8988T (cell line): Measurements from ENCODE around the gene KANK2.
"Not testable (repeated sequence)": the region's sequence is repeated elsewhere in the genome, so short reads cannot be mapped to it uniquely, and the experiment has no call there.

Experiments
- DNase-seq: peaks from one replicate; pipeline ENCODE4 v3.0.0; 2011

KANK2 gene

GRCh38 chr19:11195681-11196080 lies 1.7 kb downstream of the KANK2 start:
- no peak for DNase-seq

- no peak for DNase-seq
Measured at GRCh38 chr19:11194656-11195558, 2.4 kb downstream of the KANK2 start.

- DNase-seq, result no peak
Measured at GRCh38 chr19:11194173-11194572, 3.2 kb downstream of the KANK2 start.

GRCh38 chr19:11192957-11193939 lies 4.1 kb downstream of the KANK2 start:
- no peak for DNase-seq

- DNase-seq, result no peak
Measured at GRCh38 chr19:11191934-11192333, 5.4 kb downstream of the KANK2 start.

GRCh38 chr19:11191273-11191755 lies 6.0 kb downstream of the KANK2 start:
- peak; percentile 74 for DNase-seq

GRCh38 chr19:11190501-11190900 lies 6.8 kb downstream of the KANK2 start:
- DNase-seq, result no peak

GRCh38 chr19:11187441-11187840 lies 9.9 kb downstream of the KANK2 start:
- no peak for DNase-seq

GRCh38 chr19:11182994-11183393 lies 14.4 kb downstream of the KANK2 start:
- DNase-seq, result no peak

GRCh38 chr19:11181488-11181887 lies 15.9 kb downstream of the KANK2 start:
- DNase-seq, result no peak

- not testable (repeated sequence) for DNase-seq
Measured at GRCh38 chr19:11180975-11181374, 16.4 kb downstream of the KANK2 start.

- no peak for DNase-seq
Measured at GRCh38 chr19:11180346-11180745, 17.0 kb downstream of the KANK2 start.

- DNase-seq, result no peak
Measured at GRCh38 chr19:11179716-11180297, 17.5 kb downstream of the KANK2 start.

- not testable (repeated sequence) for DNase-seq
Measured at GRCh38 chr19:11179145-11179465, 18.2 kb downstream of the KANK2 start.

- no peak for DNase-seq
Measured at GRCh38 chr19:11177592-11177991, 19.8 kb downstream of the KANK2 start.

GRCh38 chr19:11176466-11177193 lies 20.7 kb downstream of the KANK2 start:
- no peak for DNase-seq

GRCh38 chr19:11175920-11176319 lies 21.4 kb downstream of the KANK2 start:
- no peak for DNase-seq

- DNase-seq, result no peak
Measured at GRCh38 chr19:11174336-11174735, 23.0 kb downstream of the KANK2 start.

- no peak for DNase-seq
Measured at GRCh38 chr19:11173516-11174155, 23.7 kb downstream of the KANK2 start.

- DNase-seq, result no peak
Measured at GRCh38 chr19:11172576-11172975, 24.8 kb downstream of the KANK2 start.

GRCh38 chr19:11171144-11171543 lies 26.2 kb downstream of the KANK2 start:
- no peak for DNase-seq
